Pericardium fibroblast (primary cell): ENCODE results near the gene ATP6V1C2. TPM values are rescaled to one million over a fixed set of nuclear protein-coding genes. Genes with fewer than 3 reads are reported as not detected.

Experiments used
- total RNA-seq: library from RNA; depleted of rRNA; stranded (reverse); fragments of >200 nt; gene quantifications from 2 replicates; pipeline ENCODE4 v1.2.3, GENCODE V29; 2015

The ATP6V1C2 gene, protein sequence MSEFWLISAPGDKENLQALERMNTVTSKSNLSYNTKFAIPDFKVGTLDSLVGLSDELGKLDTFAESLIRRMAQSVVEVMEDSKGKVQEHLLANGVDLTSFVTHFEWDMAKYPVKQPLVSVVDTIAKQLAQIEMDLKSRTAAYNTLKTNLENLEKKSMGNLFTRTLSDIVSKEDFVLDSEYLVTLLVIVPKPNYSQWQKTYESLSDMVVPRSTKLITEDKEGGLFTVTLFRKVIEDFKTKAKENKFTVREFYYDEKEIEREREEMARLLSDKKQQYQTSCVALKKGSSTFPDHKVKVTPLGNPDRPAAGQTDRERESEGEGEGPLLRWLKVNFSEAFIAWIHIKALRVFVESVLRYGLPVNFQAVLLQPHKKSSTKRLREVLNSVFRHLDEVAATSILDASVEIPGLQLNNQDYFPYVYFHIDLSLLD
- total RNA-seq, result 0.23 TPM in 1 of 2 replicates, not detected in the other

DNA sequence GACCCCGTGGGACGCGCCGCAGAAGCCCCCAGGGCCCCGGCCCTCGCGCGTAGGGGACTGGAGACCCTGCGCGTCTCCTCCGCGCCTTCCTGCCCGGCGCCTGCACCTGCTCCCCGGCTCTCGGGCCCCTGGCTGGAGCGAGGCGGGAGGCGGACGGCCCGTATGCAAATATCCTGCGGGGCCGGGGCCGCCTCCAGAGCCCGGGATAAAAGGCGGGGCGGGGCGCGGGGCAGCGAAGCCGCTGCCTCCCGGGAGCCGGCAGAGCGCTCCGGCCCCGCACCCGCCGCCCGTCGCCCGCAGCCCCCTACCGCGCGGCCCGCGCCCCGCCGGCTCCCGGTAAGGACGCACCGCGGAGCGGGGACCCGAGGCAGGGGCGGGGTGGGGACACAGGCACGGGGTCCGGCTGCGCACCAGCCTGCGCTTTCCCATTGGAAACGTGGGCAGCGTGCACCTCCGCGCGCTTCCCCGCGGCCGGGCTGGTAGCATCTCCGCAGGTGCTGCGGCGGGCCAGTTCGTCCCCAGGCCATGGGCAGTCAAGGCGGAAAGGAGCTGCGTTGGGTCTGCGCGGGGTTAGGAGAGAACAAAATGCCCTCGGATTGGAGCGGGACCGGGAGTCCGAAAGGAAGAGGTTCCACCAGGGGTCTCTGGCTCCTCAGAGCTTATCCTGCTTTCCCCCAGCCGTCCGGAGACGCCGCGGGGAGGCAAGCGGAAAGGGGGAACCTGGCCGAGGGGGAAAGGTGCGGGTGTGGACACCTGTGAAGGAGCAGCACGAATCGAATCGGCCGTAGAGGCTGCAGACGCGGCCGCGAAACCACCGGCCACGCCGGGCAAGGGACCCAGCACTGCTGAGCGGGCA is at the start of gene ATP6V1C2:
Gene ATP6V1C2 (plus strand): TSS at position 235 of the 856 bp plus-strand sequence. CDS start 1,220 bp downstream, outside the sequence.

GRCh38 chr2:10812362-10813162 is 91.1 kb downstream of the ATP6V1C2 start, which contains the start of gene PDIA6:
PDIA6 (minus strand) TSS chr2:10812785; CDS start chr2:10812696, 89 bp downstream.

Other genes with a start within 250 kb of the ATP6V1C2 start
- gene NOL10, start 31.7 kb upstream of the ATP6V1C2 start, total RNA-seq, result 19.7 and 22.6 TPM in 2 replicates
- 182 and 274 TPM in 2 replicates for gene PDIA6, start 91.2 kb downstream of the ATP6V1C2 start, total RNA-seq
- not detected in 2 replicates for gene KCNF1, start 190.3 kb downstream of the ATP6V1C2 start, total RNA-seq